GM04503 (cell line): Measurements from ENCODE around the gene MAST4.

Source experiments
- DNase-seq: peaks from one replicate; pipeline ENCODE4 v3.0.0-alpha.2; 2012; ENCODE audit warnings: low read depth

Gene MAST4

DNA sequence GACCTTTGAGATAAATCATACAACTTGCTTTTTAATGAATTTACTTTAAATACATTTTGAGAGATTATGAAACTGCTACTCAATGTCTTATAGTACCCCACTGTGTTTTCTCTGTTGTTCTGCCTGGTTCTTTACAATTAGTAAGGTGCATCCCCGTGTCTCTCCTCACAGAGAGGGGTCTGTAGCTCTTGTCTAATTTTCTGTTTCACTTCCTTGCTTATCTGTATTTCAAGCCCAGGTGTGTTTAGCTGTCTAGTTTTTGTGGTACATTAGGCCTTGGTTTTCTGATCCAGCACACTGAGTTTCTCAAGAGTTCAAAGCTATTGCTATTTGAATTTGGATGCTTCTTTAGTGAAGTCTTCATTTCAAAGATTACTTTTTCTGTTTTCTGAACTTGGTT, 105.1 kb downstream of the MAST4 start:
- DNase-seq, result no peak

DNA sequence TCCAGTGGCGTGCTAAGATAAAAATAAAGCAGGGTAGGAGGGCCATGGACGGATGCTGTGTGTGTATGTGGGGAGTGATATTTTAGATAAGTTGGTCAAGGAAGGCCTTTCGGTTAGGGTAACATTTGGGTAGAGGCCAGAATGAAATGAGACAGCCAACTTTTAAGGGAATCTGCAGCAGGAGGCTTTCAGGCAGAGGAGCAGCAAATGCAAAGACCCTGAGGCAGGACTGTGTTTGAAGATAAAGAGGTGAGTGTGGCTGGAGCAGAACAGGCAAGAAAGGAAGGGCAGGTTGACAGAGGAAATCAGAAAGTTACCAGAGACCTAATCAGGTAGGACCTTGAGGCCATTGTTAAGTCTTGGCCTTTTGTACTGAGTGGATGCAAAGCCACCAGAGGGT, 106.2 kb downstream of the MAST4 start:
- no peak for DNase-seq

DNA sequence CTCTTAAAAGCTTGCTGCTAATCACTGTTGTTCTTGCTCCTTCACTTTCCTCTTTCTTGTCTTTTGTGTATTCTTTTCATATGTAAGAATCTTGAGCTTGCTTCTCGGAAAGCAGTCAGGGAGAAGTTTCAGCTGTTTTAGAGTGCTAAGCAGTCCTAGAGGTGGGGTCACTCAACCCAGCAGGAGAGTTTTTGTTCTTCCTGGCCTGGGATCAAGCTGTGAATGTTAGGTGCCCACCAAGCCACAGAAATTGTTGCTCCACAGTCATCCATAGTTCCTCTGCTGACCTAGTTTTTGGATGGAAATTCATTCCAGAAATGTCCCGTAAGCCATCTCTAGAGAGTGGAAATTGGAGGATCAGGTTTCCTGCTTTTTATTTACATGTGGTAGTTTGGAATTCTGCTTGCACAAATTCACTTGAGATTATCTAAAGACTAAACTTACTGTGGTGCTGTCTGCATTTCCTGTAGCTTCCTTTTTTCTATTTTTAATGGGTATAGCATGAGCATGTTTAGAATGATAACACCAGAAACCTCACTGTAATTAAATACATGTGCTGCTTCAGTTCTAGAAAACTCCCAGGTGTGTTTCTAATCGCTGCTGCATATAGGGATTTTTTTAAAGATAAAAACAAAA, 108.7 kb downstream of the MAST4 start:
- DNase-seq, result no peak

DNA sequence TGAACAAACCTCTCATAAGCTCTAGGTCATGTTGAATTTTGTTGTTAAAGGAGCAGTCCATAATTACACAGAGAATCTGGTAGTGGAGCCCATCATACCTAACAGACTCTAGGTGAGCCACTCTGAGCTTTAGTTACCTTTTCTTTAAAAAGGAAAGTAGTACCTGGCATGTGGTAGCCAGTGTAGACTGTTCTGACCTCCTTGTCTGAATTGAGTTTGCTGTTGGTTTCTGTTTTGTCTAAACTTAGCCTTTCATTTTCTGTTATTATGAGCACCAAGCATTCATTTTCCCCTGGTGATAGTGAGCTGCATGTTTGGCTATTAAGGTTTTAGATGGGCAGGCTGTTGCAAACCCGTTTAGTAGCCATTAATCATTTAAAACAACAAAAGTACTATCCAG, 112.2 kb downstream of the MAST4 start:
- DNase-seq, result no peak

DNA sequence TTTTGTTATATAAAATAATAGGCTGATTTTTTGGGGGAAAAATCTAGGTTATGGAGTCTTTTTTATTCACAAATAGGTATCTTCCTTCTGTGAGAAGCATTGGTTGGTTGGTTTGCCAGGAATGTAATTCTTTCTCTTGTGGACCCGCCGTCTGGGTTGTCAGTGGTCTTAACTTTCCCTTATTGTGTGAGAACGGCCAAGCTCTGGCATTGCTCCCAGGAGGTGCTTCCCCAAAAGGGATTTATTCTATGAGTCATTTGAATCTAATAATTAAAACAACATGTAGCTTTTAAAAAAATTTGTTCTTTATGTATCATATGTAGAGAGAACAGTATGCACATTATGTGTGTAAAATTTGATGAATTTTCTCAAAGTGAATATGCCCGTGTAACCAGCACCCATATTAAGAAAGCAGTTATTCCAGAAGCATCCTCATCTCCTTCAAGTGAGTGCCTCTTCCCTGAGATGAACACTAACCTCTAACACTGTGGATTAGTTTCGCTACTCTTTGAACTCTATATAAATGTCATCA, 114.4 kb downstream of the MAST4 start:
- DNase-seq, result no peak

DNA sequence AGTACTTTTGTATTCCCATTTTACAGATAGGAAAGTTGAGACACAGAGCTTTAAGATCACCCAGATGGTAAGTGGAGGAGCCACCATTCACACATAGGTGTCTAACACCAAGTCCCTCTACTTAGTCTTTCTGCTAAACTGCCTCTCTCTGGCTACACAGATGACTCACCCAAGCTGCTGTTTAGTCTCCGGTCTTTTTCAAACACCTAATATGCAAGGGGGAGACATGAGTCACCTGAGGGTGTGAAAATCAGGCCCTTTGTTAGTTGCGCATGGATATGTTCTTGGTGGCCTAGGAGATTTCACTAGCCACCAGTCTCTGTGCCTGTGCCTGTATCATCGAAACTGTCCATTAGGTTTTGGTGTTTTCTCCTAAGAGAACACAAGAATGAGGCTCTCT, 117.8 kb downstream of the MAST4 start:
- no peak for DNase-seq

DNA sequence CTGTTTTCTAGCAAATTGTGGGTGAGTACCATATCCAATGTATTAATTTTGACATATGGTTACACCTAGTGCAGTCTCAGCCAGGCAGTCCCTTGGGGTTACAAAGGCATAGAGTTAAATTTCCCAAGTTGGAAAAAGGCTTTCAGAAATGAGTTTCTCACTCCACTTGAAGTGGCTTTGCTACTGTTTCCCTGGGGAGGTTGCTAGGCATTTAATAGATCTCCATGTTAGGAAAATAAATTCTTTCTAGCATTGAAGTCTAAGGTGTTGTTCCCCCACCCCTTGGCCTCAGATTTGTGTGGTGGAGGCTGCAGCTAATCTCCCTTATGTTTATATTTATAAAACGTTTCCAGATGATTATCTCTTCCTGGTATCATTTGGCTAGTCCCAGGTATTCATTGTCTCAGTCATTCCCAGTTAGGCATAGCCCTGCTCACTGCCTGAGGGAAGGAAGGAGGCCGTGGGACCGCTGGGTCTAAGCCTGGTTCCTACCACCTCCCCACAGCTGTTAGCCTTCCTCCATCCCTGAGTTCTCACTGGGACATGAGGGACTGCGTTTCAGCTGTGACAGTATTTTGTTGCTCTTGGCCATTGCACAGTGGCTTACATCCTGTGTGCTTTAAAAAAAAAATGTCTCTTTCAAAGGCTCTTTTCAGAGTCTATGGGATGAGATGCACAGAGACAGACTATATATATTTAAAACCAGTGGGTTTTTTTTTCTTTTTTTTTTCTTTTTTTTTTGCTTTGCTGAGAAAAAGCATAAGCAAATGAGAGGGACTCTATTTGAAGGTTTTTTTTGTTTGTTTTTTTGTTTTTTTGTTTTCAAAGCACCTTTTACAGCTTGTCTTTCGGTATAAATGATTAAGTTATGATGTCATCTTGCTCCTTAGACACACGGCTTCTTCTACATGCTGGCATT, 121.5 kb downstream of the MAST4 start:
- no peak for DNase-seq

DNA sequence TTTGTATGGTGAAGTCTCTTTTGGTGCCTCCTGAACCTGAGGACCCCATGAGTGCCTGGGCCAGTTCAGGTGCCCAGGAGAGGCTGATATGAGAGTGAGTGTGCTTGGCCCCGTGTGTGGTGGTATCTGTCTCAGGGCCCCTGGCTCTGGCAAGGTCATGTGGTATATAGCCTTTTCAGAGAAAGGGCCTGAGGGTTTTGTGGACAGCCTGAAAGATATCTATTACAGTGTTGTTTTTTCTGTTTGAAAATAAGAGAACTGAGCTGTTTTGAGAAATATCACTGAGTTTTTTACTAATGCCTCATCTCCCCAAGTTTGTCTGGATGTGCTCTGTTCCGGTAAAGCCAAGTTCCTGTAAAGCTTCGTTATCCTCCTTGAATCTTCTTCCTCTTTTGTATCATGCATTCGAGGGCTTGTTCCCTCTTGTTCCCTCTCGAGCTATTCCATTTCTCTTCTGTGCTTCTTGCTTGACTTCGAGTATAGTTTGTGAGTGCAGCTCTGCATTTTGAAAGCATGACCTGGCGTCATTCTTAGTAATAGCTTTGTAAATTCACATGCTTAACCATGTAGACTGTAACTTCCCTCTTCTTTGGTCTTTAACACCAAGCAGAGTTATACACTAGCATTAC, 122.3 kb downstream of the MAST4 start:
- DNase-seq, result no peak

DNA sequence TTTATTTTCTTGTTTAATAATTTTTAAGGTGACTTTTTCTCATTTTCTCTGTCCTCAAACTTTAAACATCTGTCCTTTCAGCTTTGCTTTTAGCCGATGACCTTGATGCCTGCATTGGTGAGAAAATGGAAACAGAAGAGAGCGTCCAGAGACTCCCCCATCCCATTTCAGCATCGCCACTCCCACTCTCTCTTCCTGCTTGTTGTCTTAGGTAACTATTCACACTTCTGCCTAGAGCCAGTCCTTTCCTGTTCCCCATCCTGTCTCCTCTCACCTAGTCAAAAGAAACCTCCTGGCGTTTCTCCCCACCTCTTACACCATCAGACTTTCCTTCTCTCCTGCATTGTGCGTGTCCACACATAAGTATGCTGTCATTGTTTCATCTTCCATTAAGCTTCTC, 124.6 kb downstream of the MAST4 start:
- no peak for DNase-seq

DNA sequence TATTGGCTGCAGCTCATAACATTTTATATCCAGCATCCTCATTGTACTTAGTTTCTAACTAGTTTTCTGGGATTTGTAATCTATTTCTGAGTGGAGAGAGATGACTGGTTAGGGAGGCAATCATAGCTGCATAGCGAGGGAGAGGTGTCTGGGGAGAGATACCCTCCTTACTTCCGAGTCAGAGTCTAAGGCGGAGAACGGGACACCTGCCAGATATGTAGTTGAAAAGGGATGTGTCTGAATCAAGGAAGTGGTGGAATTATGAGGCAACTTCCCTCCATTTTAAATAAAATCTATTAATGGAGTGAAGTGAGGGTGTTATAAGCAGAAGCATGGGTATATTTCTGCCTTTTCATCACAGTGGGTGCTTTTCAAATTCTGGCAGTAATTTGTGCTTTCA, 126.5 kb downstream of the MAST4 start:
- no peak for DNase-seq

DNA sequence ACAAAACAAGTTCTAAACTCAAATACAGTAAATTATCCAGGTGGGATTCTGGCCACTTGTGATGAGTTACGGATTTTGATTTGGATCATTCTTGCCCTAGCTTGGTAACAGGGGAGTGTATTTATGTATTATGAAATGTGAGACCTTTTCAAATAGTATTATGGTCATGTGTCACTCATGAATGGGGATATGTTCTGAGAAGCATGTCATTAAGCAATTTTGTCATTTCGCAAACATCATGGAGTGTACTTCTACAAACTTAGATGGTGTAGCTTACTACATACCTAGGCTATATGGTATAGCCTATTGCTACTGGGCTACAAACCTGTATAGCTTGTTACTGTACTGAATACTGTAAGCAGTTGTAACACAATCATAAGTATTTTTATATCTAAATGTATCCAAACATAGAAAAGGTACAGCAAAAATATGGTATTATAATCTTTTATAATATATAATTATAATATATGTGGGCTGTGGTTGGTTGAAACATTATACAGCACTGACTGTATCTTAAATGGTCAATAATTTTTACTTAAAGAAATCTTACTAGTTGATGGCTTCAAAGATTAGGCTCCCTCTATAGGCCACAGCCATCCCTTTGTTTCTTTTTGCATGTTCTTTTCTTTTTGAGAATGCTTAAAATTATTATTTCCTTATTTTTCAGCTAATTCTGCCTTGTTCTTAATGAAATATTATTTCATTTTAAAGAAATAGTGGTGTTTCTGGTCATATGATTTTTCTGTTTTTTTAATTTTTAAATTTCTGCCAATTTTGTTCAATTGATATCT, 128.4 kb downstream of the MAST4 start:
- no peak for DNase-seq

DNA sequence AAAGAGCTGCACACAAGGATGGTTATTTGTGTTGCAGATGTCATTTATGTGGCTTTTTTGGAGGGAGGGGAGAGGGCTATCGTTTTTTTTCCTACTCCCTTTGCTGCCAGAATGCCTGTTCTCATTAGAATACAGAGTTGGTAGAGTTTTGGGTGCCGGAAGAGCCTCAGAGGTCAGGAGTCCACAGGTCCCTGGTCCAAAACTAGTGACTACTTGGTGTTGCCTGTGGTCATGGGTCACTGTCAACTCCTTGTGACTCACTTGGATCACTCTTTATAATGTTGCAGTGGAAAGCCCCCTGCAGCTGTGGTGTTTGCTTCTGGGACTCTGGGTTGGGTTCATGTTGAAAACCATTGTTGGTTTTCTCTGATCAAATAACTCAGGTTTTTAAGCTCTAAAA, 131.4 kb downstream of the MAST4 start:
- DNase-seq, result no peak

DNA sequence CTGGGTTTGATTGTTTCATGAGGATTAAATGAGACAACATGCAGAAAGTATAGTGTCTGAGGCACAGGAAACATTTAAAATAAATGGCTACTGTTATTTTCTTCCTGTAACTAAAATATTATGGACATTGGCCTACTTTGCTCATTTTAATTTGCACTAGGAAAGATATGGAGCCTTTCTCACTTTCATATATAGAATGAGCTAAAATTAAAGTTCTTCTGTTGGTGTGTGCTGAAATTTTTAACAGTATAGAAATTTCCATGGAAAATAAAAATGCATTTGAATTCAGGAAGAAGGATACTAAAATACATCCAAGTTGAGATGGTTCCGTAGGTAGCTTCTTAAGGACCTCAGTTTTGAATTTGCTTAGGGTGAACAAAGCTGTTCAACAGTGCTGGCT, 131.9 kb downstream of the MAST4 start:
- DNase-seq, result no peak

DNA sequence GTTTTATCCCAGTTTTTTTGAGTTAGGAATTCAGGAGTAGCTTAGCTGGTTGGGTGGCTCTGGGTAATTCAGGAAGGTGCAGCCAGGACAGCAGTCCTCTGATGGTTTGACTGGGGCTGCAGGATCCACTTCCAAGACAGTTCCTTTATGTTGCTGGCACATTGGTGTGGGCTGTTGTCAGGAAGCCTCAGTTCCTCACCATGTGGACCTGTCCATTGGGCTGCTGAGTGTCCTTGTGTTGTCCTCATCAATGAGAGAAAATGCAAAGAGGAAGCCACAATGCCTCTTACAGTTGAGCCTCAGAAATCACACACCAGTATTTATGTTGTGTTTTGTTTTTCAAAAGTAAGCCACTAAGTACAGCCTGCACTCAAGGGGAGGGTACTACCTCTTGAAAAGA, 140.9 kb downstream of the MAST4 start:
- DNase-seq, result no peak

DNA sequence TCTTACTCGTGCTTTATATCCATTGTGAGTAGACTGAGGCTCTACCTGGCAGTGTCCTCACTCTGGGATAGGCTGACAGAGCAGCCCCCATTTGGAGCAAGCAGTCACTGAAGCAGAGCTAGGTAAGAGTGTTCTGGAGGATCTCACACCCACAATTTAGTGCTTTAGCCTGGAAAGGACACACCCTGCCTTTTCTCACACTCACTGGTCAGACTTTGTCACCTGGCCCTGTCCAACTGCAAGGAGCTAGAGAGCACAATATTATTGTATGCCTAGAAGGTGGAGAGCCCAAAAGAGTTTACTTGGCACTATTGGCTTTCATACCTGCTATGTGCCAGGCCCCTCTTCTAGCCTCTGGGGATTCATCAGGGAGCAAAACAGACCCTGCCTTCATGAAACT, 141.9 kb downstream of the MAST4 start:
- no peak for DNase-seq

DNA sequence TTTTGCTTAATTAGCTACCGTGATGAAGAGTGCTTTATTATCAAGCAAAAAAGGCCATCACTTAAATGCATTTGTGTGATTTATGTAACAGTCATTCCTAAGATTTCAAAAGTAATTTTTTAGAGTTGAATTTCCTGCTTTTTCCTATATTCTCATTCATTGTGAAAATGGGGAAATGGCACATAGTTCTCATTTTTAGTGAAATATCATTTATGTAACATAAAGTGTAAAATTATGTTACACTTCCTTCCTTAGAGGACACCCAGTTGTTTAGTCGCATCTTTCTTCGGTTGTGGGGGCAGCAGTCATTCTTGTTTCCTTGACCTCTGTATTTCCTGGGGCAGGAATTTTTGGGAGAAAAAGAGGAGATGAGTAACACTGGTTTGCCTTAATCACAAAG, 142.8 kb downstream of the MAST4 start:
- no peak for DNase-seq

DNA sequence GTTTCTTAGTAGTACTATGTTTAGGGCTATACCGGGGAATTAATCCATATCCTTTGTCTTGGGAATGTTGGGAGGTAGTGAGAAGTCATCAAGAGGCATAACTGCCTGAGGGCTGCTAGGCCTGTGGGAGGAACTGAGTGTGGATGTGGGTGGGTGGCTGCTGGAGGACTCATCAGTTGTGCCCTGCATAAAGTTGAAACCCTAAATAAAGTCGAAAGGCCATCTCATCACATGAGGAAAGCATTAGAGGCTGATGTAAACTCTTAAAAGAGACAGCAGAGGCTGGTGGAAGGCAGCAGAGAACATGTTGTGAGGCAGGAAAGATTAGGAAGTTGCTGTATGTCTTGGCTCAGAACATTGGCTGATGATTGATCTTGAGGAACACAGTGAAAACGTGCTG, 143.8 kb downstream of the MAST4 start:
- DNase-seq, result no peak

DNA sequence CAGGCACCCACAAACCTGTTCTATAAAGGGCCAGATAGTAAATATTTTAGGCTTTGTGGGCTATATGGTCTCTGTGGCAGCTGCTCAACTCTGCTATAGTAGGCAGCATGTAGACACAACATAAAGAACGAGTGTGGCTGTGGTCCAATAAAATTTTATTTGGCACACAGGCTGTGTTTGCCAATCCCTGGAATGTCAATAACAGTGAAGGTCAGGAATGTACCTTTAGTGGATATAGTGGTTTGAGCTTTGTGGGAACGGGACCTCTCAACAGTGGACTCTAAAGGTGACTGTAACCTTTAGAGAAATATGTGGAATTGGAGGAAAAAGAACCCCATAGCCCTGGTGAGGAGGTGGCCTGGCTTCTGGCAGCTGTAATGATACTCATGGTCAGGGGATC, 145.2 kb downstream of the MAST4 start:
- no peak for DNase-seq

DNA sequence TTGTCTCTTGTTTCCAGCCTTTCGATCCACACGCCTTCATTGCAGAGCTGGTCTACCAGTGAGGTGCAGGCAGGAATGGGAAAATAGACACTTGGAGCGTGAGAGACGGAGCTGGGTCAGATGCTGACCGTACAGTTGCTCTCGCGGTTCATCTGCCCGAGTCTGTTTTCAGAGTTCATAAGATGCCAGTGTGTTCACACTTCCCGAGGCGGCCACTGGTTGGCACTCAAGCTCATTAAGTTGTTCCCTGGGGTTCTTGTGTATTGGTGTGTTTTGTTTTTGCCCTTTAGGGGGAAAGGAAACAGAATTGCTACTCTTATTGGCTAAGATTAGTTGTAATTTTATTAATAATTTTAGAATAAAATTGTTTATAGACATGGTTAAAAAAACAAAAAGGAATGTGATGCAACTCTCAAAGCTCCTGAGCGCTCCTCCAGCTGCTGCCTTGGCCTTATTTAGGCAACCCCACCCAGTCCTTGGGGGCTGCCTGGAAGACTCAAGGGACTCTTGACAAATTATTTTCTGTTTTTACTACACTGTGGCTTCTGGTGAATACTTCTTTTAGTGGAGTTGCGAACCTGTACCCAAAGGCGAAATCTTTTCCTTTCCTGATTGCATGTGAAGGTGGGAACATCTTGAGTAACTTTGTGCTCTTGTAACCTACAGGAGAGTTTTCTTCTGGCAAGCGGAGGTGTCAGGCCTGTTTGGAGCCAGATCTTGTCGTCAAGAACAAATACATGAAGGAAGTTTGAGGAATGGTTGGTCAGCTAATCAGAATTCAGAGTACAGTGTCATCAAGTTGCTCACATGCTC, 146.1 kb downstream of the MAST4 start:
- no peak for DNase-seq

DNA sequence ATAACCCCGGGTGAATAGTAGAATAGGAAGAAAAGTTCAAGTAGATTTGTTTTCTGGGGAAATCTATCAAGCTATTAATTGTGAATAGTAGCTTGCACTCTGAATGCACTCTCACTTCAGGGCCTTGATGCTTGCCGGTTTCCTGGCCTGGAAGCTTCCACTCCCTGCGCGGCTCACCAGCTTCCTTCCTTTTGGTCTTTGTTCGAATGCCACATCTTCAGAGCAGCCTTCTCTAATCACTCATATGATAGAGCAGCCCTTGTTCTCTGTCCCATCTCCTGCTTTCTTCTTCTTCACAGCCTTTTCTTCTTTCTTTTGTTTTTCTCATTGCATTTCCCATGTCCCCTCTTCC, 146.7 kb downstream of the MAST4 start:
- DNase-seq, result no peak

DNA sequence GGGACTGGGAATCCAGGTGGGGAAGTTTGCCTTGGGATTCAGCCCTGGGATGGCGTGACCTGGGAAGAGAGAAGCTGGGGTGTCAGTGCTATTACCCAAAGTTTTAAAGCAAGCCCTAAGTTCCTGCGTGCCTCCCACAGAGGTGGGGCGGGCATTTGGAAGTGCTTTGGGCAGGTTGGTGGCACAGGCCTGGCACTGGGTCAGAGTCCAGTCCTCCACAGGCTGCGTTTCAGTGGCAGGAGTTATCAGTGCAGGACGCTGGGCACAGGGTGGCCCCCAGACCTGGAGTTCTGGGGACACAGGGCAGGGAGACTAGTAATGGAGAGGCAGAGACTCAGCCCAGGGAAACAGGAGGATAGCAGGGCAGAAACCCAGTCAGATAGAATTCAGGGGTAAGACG, 147.2 kb downstream of the MAST4 start:
- DNase-seq, result no peak
